Measurements from ENCODE around the gene PRR30. TPM values are rescaled to one million over a fixed set of nuclear protein-coding genes. Genes with fewer than 3 reads are reported as not detected.

PRR30 gene
- total RNA-seq, 6 experiments from 2014 or later: not detected

DNA sequence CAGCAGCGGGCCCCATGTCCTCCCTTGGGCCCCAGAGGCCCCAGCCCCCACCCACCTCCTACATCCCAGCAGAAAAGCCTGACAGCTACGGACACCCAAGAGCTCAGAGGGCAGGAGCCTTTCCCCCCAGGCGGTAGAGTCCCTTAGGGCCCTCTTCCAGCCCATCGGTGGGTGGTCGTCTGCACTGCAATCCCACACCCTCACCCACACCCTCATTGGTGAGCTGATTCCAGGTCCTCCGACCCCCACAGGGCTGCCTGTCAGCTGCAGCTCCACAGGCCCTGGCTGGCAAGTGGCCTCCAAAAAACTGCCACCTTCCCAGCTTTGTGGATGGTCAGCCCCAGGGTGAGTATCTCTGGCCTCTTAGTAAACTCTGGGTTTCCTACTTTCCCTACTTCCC is 20.1 kb upstream of the PRR30 start:
- no peak for DNase-seq
- H3K36me3 Mint-ChIP-seq (ENCODE audit: low read depth): no peaks in the 10 kb centered on the region

DNA sequence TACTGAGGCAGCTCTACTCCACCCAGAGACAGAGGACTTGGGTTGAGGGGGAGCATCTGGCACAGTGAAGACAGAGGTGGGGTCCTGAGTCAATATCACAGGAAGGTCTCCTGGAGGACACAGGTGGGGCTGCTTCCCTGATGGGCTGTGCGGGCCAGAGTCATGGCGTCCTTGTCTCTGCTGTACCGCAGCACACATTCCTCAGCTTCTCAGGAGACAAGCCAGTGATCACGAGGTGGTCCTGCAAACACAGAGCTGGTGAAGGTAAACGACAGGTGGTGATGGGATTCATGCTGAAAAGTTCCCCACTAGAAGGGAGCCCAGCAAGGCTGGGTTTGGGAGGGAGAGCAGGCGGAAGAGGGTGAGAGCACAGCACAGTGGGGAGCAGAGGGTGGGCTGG is 19.3 kb upstream of the PRR30 start:
- Mint-ChIP-seq H3K27me3 (ENCODE audit: insufficient read depth) (peaks cover 28% of the 10 kb centered on the region), H3K36me3 (ENCODE audit: low read depth) (no peaks in the 10 kb centered on the region), H3K4me3 (no peak overlapping the region), H3K9me3 (no peaks in the 10 kb centered on the region), H3K27ac (no peak overlapping the region), H3K4me1 (ENCODE audit: low read depth) (peaks cover 11% of the 10 kb centered on the region)
- DNase-seq: no peak
- TF ChIP-seq, protein P1, sequence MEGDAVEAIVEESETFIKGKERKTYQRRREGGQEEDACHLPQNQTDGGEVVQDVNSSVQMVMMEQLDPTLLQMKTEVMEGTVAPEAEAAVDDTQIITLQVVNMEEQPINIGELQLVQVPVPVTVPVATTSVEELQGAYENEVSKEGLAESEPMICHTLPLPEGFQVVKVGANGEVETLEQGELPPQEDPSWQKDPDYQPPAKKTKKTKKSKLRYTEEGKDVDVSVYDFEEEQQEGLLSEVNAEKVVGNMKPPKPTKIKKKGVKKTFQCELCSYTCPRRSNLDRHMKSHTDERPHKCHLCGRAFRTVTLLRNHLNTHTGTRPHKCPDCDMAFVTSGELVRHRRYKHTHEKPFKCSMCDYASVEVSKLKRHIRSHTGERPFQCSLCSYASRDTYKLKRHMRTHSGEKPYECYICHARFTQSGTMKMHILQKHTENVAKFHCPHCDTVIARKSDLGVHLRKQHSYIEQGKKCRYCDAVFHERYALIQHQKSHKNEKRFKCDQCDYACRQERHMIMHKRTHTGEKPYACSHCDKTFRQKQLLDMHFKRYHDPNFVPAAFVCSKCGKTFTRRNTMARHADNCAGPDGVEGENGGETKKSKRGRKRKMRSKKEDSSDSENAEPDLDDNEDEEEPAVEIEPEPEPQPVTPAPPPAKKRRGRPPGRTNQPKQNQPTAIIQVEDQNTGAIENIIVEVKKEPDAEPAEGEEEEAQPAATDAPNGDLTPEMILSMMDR (IDR thresholded peaks at IDR 0.05): no peak

More for the DNA sequence above, 20.1 kb upstream of the PRR30 start:
- H3K4me3 Mint-ChIP-seq: no peak overlapping the region
- H3K27me3 Mint-ChIP-seq (ENCODE audit: insufficient read depth): peaks cover 30% of the 10 kb centered on the region
- peaks cover 11% of the 10 kb centered on the region for H3K4me1 Mint-ChIP-seq (ENCODE audit: low read depth)
- no peaks in the 10 kb centered on the region for H3K9me3 Mint-ChIP-seq
- TF ChIP-seq, protein P1 (IDR thresholded peaks at IDR 0.05): no peak
- no peak overlapping the region for H3K27ac Mint-ChIP-seq

DNA sequence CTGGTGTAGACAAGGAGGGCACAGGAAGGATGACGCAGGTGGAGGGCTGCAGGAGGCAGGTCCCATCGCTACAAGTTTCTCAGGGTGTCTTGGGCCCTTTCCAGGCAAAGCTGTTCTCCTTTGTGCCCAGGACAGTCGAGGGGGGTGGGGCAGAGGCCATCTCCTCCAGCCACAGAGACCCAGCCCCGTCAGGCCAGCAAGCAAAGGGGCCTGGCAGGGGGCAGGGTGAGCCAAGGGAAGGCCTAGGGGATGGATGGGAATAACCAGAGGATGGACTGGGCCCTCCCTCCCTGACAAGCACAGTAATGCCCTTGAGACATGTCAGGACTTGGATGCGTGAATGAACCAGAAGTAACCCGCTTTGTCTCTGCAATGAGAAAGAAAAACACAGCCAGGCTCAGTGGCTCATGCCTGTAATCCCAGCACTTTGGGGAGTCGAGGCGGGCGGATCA is 15.9 kb upstream of the PRR30 start:
- TF ChIP-seq, protein P1 (IDR thresholded peaks at IDR 0.05): no peak
- no peak overlapping the region for H3K27ac Mint-ChIP-seq
- H3K9me3 Mint-ChIP-seq: no peaks in the 10 kb centered on the region
- H3K36me3 Mint-ChIP-seq (ENCODE audit: low read depth): no peaks in the 10 kb centered on the region
- peaks cover 39% of the 10 kb centered on the region for H3K27me3 Mint-ChIP-seq (ENCODE audit: insufficient read depth)
- peaks cover 6% of the 10 kb centered on the region for H3K4me1 Mint-ChIP-seq (ENCODE audit: low read depth)
- DNase-seq: no peak
- no peak overlapping the region for H3K4me3 Mint-ChIP-seq

DNA sequence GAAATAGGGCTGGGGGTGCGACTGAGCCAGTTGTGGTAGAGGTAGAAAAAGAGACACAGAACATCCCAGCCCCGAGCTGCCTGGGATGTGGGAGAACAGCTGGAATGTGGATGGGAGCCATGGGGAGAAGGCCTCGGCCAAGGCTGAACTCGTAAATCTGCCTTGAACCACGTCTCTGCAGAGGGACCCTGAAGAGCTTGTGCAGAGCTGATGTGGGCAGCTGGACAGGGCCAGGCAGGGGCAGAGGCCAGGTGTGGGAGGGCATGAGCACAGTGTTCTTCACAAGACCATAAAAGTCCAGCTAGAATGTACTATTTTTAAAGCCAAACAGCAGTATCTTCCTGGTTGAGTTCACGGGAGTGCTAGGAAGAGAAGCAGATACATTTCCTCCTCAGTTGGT is 15.3 kb upstream of the PRR30 start:
- TF ChIP-seq, protein P1 (IDR thresholded peaks at IDR 0.05): no peak
- H3K36me3 Mint-ChIP-seq (ENCODE audit: low read depth): no peaks in the 10 kb centered on the region
- no peak overlapping the region for H3K4me3 Mint-ChIP-seq
- DNase-seq: no peak
- no peaks in the 10 kb centered on the region for H3K9me3 Mint-ChIP-seq
- H3K27ac Mint-ChIP-seq: no peak overlapping the region
- peaks cover 6% of the 10 kb centered on the region for H3K4me1 Mint-ChIP-seq (ENCODE audit: low read depth)
- peaks cover 42% of the 10 kb centered on the region for H3K27me3 Mint-ChIP-seq (ENCODE audit: insufficient read depth)

DNA sequence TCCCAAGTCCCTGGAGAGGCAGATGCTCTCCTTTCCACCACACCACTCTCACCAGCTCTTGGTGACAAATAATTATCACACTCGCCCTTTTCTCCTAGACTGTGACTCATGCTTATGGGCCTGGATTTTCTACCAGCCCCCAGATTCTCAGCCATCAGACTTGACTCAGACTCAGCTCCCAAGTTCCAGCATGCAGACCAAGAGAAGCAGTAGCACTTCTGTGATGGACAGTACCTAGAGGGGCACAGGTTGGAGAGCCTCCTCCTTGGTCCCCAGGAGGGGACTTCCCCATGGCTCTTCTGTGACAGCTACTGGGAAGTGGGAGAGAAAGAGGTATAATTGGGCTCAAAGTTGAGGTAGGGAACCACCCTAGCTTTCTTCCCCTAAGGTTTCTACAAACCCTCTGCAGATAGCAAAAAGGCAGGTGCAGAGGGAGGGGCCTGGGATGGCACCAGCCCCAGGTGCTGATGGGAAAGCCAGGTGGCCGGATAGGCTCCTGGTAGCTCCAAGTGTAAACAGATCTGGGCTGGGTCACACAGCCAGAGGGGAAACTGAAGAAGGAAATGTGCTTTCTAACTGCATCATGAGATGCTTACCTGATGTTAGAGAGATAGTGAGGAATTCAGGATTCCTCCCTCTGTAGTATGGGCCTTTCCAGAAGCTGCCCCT is 13.7 kb upstream of the PRR30 start:
- Mint-ChIP-seq H3K27me3 (ENCODE audit: insufficient read depth) (peaks cover 43% of the 10 kb centered on the region), H3K9me3 (no peaks in the 10 kb centered on the region), H3K36me3 (ENCODE audit: low read depth) (no peaks in the 10 kb centered on the region), H3K4me3 (no peak overlapping the region), H3K4me1 (ENCODE audit: low read depth) (peaks cover 6% of the 10 kb centered on the region), H3K27ac (no peak overlapping the region)
- DNase-seq: peak; percentile 43
- TF ChIP-seq, protein P1 (IDR thresholded peaks at IDR 0.05): no peak
